Stomach (tissue), 9 donors: Measurements from ENCODE around the gene SLA2. TPM values are rescaled to one million over a fixed set of nuclear protein-coding genes. Genes with fewer than 3 reads are reported as not detected.

Experiments
- DNase-seq, 2 donors: peaks; one replicate each; pipeline versions ENCODE4 v3.0.0 to v3.0.0-alpha.2; 2013 to 2019
- H3K27ac ChIP-seq, 5 donors: fragments of 200-600 bp in 4 of 5; sonication (generic) in 4 of 5; one replicate each; pipeline ENCODE4 v1.5.1; 2013 to 2019; ENCODE audit warnings: mild to moderate bottlenecking in 1 of 5, moderate library complexity in 1 of 5
- H3K27me3 ChIP-seq, 3 donors: fragments of 200-600 bp; sonication (generic); one replicate each; pipeline ENCODE4 v1.5.1; 2017 to 2019; ENCODE audit warnings: mixed run types in 1 of 3
- H3K36me3 ChIP-seq, 4 donors: fragments of 200-600 bp; sonication (generic); 1 replicate in 3 of 4; 2 replicates in 1 of 4; pipeline ENCODE4 v1.5.1; 2016 to 2019
- H3K4me1 ChIP-seq, 4 donors: fragments of 200-600 bp; sonication (generic); one replicate each; pipeline ENCODE4 v1.5.1; 2016 to 2019
- H3K4me3 ChIP-seq, 4 donors: fragments of 200-600 bp; sonication (generic) in 3 of 4; one replicate each; pipeline ENCODE4 v1.5.1; 2016 to 2019; ENCODE audit warnings: mild to moderate bottlenecking in 1 of 4
- H3K9me3 ChIP-seq, 4 donors: fragments of 200-600 bp; sonication (generic); one replicate each; pipeline ENCODE4 v1.5.1; 2016 to 2019
- CTCF ChIP-seq, 7 experiments: fragments of 450-650 bp in 4 of 7; fragments of 200-600 bp in 3 of 7; sonication (generic) in 3 of 7; IDR thresholded peaks; one replicate each; pipeline ENCODE4 v1.5.1; 2016 to 2019; ENCODE audit warnings: antibody characterized with exemption in 7 of 7, control low read depth in 2 of 7, mild to moderate bottlenecking in 1 of 7
- EP300 ChIP-seq: sonication (generic); formaldehyde crosslinking; IDR thresholded peaks from one replicate; pipeline ENCODE4 v1.6.1; 2017; ENCODE audit warnings: antibody characterized with exemption
- POLR2A ChIP-seq, 4 donors: fragments of 450-650 bp; IDR thresholded peaks; one replicate each; pipeline ENCODE4 v1.6.1; 2016; ENCODE audit warnings: antibody characterized with exemption in 4 of 4, control low read depth in 2 of 4, mild to moderate bottlenecking in 1 of 4, moderate library complexity in 1 of 4
- POLR2AphosphoS5 ChIP-seq, 3 donors: sonication (generic); formaldehyde crosslinking; IDR thresholded peaks; one replicate each; pipeline ENCODE4 v1.6.1; 2016; ENCODE audit warnings: antibody characterized with exemption in 3 of 3
- WGBS, 5 donors: extraction: QIAGEN DNeasy Blood & Tissue Kit in 3 of 5; methylation state at CpG; one replicate each; pipeline versions ENCODE4 v1.1.5 to v1.1.7; 2013 to 2018; 5-methylcytosine and 5-hydroxymethylcytosine counted together
- intact Hi-C: fragments of 100-400 bp; cut with DNase I; formaldehyde crosslinking; loops from one replicate; pipeline ENCODE4 v1.15.1; 2023; ENCODE audit warnings: low total_unique reads
- polyA plus RNA-seq, 3 donors: library from polyadenylated mRNA; stranded (reverse); fragments of 200-250 nt; gene quantifications; one replicate each; pipeline ENCODE4 v1.2.3, GENCODE V29; 2013
- total RNA-seq, 5 donors: library from RNA; depleted of rRNA; stranded (reverse); fragments of >200 nt; gene quantifications; one replicate each; pipeline versions ENCODE4 v1.1.0 to v1.2.3, GENCODE V29; 2014 to 2016
- donor health status: healthy with polysubstance abuse.
- donor health status: Bipolar disorder and iron deficiency.
- donor health status: healthy.

SLA2 gene
- total and polyA plus RNA-seq, 8 donors, result 0.25 to 8.7 (median 1.3) TPM; not detected in 2

GRCh38 chr20:36607586-36608387 lies 38.2 kb downstream of the SLA2 start:
- DNase-seq, result peak; percentile 34 to 50
- Histone ChIP-seq H3K27ac (peak overlapping the region in 3 of 5 donors; percentile 92 to 97 (median 97)), H3K27me3 (no peaks in the 10 kb centered on the region), H3K9me3 (no peaks in the 10 kb centered on the region), H3K4me1 (peaks cover 21 to 32% (median 26%) of the 10 kb centered on the region in 4 donors), H3K4me3 (peak overlapping the region in 3 of 4 donors; percentile 88 to 94 (median 93)), H3K36me3 (peaks cover 47 to 52% (median 52%) of the 10 kb centered on the region in 4 donors)
- intact Hi-C loops, result loop anchor here (10.0 kb wide), 1 partner anchor 53 kb away; no protein-coding TSS in a partner anchor
- no peak for TF ChIP-seq POLR2A (IDR thresholded peaks at IDR 0.05)
- peak in 1 of 3 donors; percentile 67 for TF ChIP-seq POLR2AphosphoS5 (IDR thresholded peaks at IDR 0.05)
- WGBS, 5 donors, result 64 to 79% (median 73%) methylated on average over 7 of the region's 7 CpGs

- peak overlapping the region; percentile 91 to 97 (median 95) for H3K27ac ChIP-seq
- H3K36me3 ChIP-seq, result peaks cover 34 to 39% (median 38%) of the 10 kb centered on the region in 4 donors
- intact Hi-C loops, result loop anchor here (10.0 kb wide), 1 partner anchor 52 kb away; no protein-coding TSS in a partner anchor
- peak; percentile 35 to 73 for DNase-seq
- WGBS, 5 donors, result 0 to 3% (median 2%) methylated on average over 27 to 31 of the region's 31 CpGs
- no peaks in the 10 kb centered on the region for H3K9me3 ChIP-seq
- peak overlapping the region; percentile 88 to 100 (median 94) for H3K4me3 ChIP-seq
- TF ChIP-seq CTCF (IDR thresholded peaks at IDR 0.05), result no peak
- TF ChIP-seq POLR2AphosphoS5 (IDR thresholded peaks at IDR 0.05), result peak in 1 of 3 donors; percentile 11
- H3K4me1 ChIP-seq, result peaks cover 21 to 30% (median 24%) of the 10 kb centered on the region in 4 donors
- no peaks in the 10 kb centered on the region for H3K27me3 ChIP-seq
Measured at GRCh38 chr20:36606158-36607066, 39.6 kb downstream of the SLA2 start.

GRCh38 chr20:36605399-36606157 lies 40.4 kb downstream of the SLA2 start, which contains the start of gene RAB5IF:
TSS of gene RAB5IF (plus strand) at chr20:36605779. CDS start at chr20:36605952, 173 bp downstream.
- TF ChIP-seq CTCF (IDR thresholded peaks at IDR 0.05) (peak in 5 of 7 experiments; percentile 72 to 99 (median 93)), EP300 (peak; percentile 5), POLR2AphosphoS5 (IDR thresholded peaks at IDR 0.05) (peak; percentile 89 to 98 (median 90)), POLR2A (IDR thresholded peaks at IDR 0.05) (peak in 1 of 4 donors; percentile 40)
- Histone ChIP-seq H3K27ac (peak within 1 kb of the TSS; percentile 91 to 97 (median 95)), H3K9me3 (no peaks in the 10 kb centered on the region), H3K36me3 (peaks cover 27 to 30% (median 30%) of the 10 kb centered on the region in 4 donors), H3K4me1 (peaks cover 21 to 30% (median 24%) of the 10 kb centered on the region in 4 donors), H3K4me3 (peak within 1 kb of the TSS; percentile 88 to 100 (median 94)), H3K27me3 (no peaks in the 10 kb centered on the region)
- 0 to 1% (median 0%) methylated on average over 17 to 90 of the region's 90 CpGs for WGBS, 5 donors
- peak; percentile 100 for DNase-seq
- intact Hi-C loops, result loop anchor here (10.0 kb wide), 1 partner anchor 51 kb away; no protein-coding TSS in a partner anchor

GRCh38 chr20:36604952-36605398 lies 41.0 kb downstream of the SLA2 start:
- Histone ChIP-seq H3K27ac (peak overlapping the region; percentile 83 to 97 (median 95)), H3K4me3 (peak overlapping the region; percentile 88 to 100 (median 94)), H3K36me3 (peaks cover 21 to 24% (median 24%) of the 10 kb centered on the region in 4 donors), H3K9me3 (no peaks in the 10 kb centered on the region), H3K4me1 (peaks cover 21 to 30% (median 24%) of the 10 kb centered on the region in 4 donors), H3K27me3 (no peaks in the 10 kb centered on the region)
- TF ChIP-seq CTCF (IDR thresholded peaks at IDR 0.05), result no peak
- no peak for TF ChIP-seq POLR2AphosphoS5 (IDR thresholded peaks at IDR 0.05)
- TF ChIP-seq EP300, result no peak
- TF ChIP-seq POLR2A (IDR thresholded peaks at IDR 0.05), result no peak
- intact Hi-C loops, result loop anchor here (10.0 kb wide), 1 partner anchor 50 kb away; no protein-coding TSS in a partner anchor
- DNase-seq, result peak; percentile 41 to 63
- WGBS, 5 donors, result 45 to 59% (median 47%) methylated on average over 15 of the region's 15 CpGs
